Measurements from ENCODE around the gene CCDC187. TPM values are rescaled to one million over a fixed set of nuclear protein-coding genes. Genes with fewer than 3 reads are reported as not detected.

Gene CCDC187
- total and polyA plus RNA-seq, 2 of the 4 experiments (the other 2 are of a cell fraction), result not detected

DNA sequence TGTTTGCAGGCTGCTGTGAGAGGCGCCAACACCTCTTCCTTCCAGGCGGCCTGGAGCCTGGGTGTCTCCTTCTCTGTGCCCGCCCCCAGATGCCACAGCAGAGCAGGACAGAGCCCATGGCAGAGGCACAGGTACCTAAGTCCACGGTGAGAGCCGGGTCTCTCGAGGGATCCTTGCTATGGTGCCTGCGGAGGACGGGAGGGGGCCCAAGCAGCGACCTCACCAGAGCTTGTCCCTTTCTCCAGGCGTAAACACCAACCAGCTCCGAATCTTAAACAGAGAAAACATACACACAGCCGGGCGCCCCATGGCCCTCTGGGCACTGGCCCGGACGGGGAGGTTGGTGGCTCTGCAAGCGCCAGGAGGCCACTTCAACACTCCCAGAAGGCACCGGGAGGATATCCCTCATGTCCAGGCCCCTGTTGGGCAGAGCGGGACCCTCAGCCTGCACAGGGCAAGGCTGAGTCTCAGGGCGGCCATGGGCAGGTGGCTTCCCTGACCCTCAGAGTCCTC, 11.8 kb downstream of the CCDC187 start:
- no peaks in the 10 kb centered on the region for H3K4me1 ChIP-seq (ENCODE audit: control insufficient read depth, insufficient read depth, low read length)
- no peak overlapping the region for H4K91ac ChIP-seq (ENCODE audit: insufficient read depth, low read depth, low read length)
- no peak overlapping the region for H3K56ac ChIP-seq (ENCODE audit: extremely low read depth, insufficient read depth, low read length)
- no peak overlapping the region for H2BK15ac ChIP-seq (ENCODE audit: low read depth, low read length)
- no peaks in the 10 kb centered on the region for H4K20me1 ChIP-seq (ENCODE audit: insufficient read depth, low read length)
- in situ Hi-C loops (cut with MboI; ENCODE audit: low sequenced_read_pairs), result no loop called here
- H2AFZ ChIP-seq (replicated peaks; ENCODE audit: low read length, poor library complexity), result peak overlapping the region; percentile 11
- ATAC-seq (ENCODE audit: low read depth) (no peak), DNase-seq (no peak)
- TF ChIP-seq RCOR1 (IDR thresholded peaks at IDR 0.05; ENCODE audit: insufficient replicate concordance, low read length), result no peak
- TF ChIP-seq MAFK (IDR thresholded peaks at IDR 0.05; ENCODE audit: low read depth, low read length), result no peak
- TF ChIP-seq FOS (IDR thresholded peaks at IDR 0.05; ENCODE audit: low read depth, low read length), result no peak
- TF ChIP-seq CEBPB (IDR thresholded peaks at IDR 0.05; ENCODE audit: low read depth, low read length), result no peak
- TF ChIP-seq NFE2L2 (IDR thresholded peaks at IDR 0.05; ENCODE audit: low read depth, low read length), result no peak
- TF ChIP-seq CTCF (conservative IDR thresholded peaks at IDR 0.05; ENCODE audit: low read depth, low read length), result no peak
- no peak for TF ChIP-seq POLR2A (IDR thresholded peaks at IDR 0.05; ENCODE audit: low read depth, low read length)
- TF ChIP-seq, protein P1, sequence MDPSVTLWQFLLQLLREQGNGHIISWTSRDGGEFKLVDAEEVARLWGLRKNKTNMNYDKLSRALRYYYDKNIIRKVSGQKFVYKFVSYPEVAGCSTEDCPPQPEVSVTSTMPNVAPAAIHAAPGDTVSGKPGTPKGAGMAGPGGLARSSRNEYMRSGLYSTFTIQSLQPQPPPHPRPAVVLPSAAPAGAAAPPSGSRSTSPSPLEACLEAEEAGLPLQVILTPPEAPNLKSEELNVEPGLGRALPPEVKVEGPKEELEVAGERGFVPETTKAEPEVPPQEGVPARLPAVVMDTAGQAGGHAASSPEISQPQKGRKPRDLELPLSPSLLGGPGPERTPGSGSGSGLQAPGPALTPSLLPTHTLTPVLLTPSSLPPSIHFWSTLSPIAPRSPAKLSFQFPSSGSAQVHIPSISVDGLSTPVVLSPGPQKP (IDR thresholded peaks at IDR 0.05; ENCODE audit: borderline replicate concordance, low read depth, low read length), result no peak
- POLR2A ChIA-PET (ENCODE audit: unreplicated experiment), result no interaction called here
- H3K9ac ChIP-seq (ENCODE audit: low read depth, low read length), result no peak overlapping the region
- 76% methylated on average over 11 of the region's 19 CpGs; no CpG with 5 or more reads in 1 of the 2 experiments for WGBS, 2 experiments (ENCODE audit: extremely low coverage in 2 of 2, insufficient read length in 1 of 2)
- H2AK5ac ChIP-seq (ENCODE audit: low read depth, low read length), result no peak overlapping the region
- intact Hi-C loops (cut with micrococcal nuclease), result no loop called here
- H3K27me3 ChIP-seq (ENCODE audit: control insufficient read depth, insufficient read depth, low read length), result peaks cover 45% of the 10 kb centered on the region
- no peak overlapping the region for H2BK5ac ChIP-seq (ENCODE audit: low read depth, low read length, poor library complexity, severe bottlenecking)
- H3K36me3 ChIP-seq (ENCODE audit: control insufficient read depth, insufficient read depth, low read length), result no peaks in the 10 kb centered on the region
- no peak overlapping the region for H4K5ac ChIP-seq (ENCODE audit: low read depth, low read length)
- H3K4ac ChIP-seq (ENCODE audit: low read depth, low read length), result no peak overlapping the region
- H2AK9ac ChIP-seq (replicated peaks; ENCODE audit: low read depth, low read length, poor library complexity), result no peak overlapping the region
- H3K9me3 ChIP-seq (ENCODE audit: control insufficient read depth, insufficient read depth, low read length), result no peaks in the 10 kb centered on the region; the same call in 1 of the 2 replicates
- no peak overlapping the region for H3K18ac ChIP-seq (ENCODE audit: low read depth, low read length)
- H3K79me1 ChIP-seq (ENCODE audit: low read depth in 1 of 2, low read length in 2 of 2), result no peaks in the 10 kb centered on the region
- no peak overlapping the region for H3K4me3 ChIP-seq (ENCODE audit: insufficient read depth, low read depth, low read length)
- no peak overlapping the region for H3K27ac ChIP-seq (ENCODE audit: insufficient read depth, low read length)
- H3K23ac ChIP-seq (ENCODE audit: low read depth, low read length), result no peak overlapping the region
- no peak overlapping the region for H2BK20ac ChIP-seq (ENCODE audit: low read depth, low read length)
- no peak overlapping the region for H2BK120ac ChIP-seq (ENCODE audit: low read depth, low read length)
- H3K4me2 ChIP-seq (ENCODE audit: low read depth, low read length), result no peak overlapping the region
- dilution Hi-C loops (cut with HindIII; ENCODE audit: low sequenced_read_pairs, unreplicated experiment), result no loop called here
- no TSS peak for BruUV-seq (replicated peaks)
- H4K8ac ChIP-seq (ENCODE audit: low read depth in 2 of 2, low read length in 2 of 2), result no peak overlapping the region
- no peak overlapping the region for H3K14ac ChIP-seq (replicated peaks; ENCODE audit: low read depth, low read length)
- CTCF ChIA-PET, result no interaction called here
- H3K9me1 ChIP-seq (ENCODE audit: insufficient read depth, low read length), result no peaks in the 10 kb centered on the region
